Measurements from ENCODE around the gene NUTM1.
"Not testable (repeated sequence)": the region's sequence is repeated elsewhere in the genome, so short reads cannot be mapped to it uniquely, and the experiment has no call there.

- not testable (repeated sequence) for TF ChIP-seq MAX (IDR thresholded peaks at IDR 0.05); PHF20 (CRISPR knock-in tag; IDR thresholded peaks at IDR 0.05); NONO (IDR thresholded peaks at IDR 0.05); NONO (CRISPR knock-in tag; conservative IDR thresholded peaks at IDR 0.05); SKIL (CRISPR knock-in tag; IDR thresholded peaks at IDR 0.05; ENCODE audit: borderline replicate concordance); CTCF (CRISPR knock-in tag; IDR thresholded peaks at IDR 0.05); KDM1A (CRISPR knock-in tag; IDR thresholded peaks at IDR 0.05); ARHGAP35 (CRISPR knock-in tag; IDR thresholded peaks at IDR 0.05; ENCODE audit: borderline replicate concordance); ZNF589 (CRISPR knock-in tag; conservative IDR thresholded peaks at IDR 0.05); MTF1 (CRISPR knock-in tag; IDR thresholded peaks at IDR 0.05); ASH2L (IDR thresholded peaks at IDR 0.05; ENCODE audit: insufficient read length, low read depth, low read length); POLR2A (IDR thresholded peaks at IDR 0.05; ENCODE audit: insufficient read depth in 1 of 2, low read depth in 2 of 2, low read length in 2 of 2); ZNF263 (CRISPR knock-in tag; IDR thresholded peaks at IDR 0.05); MAZ (IDR thresholded peaks at IDR 0.05; ENCODE audit: borderline replicate concordance, low read depth, low read length); MAZ (CRISPR knock-in tag; IDR thresholded peaks at IDR 0.05; ENCODE audit: low read depth)
Measured at GRCh38 chr15:34403160-34403598, 60.1 kb downstream of the NUTM1 start.
